ENCODE measurements around the gene PLEKHM3. TPM values are rescaled to one million over a fixed set of nuclear protein-coding genes. Genes with fewer than 3 reads are reported as not detected.

The PLEKHM3 gene
- total RNA-seq, 6 experiments from 2014 or later, result 6.4 to 8.2 (median 7.2) TPM

- H3K9me3 Mint-ChIP-seq, result no peaks in the 10 kb centered on the region
- H3K36me3 Mint-ChIP-seq (ENCODE audit: low read depth), result no peaks in the 10 kb centered on the region
- H3K4me1 Mint-ChIP-seq (ENCODE audit: low read depth), result peaks cover 8% of the 10 kb centered on the region
- no peak for DNase-seq
- H3K27me3 Mint-ChIP-seq (ENCODE audit: insufficient read depth), result no peaks in the 10 kb centered on the region; the same call in 1 of the 2 replicates
- no peak overlapping the region for H3K27ac Mint-ChIP-seq
- TF ChIP-seq CTCF (IDR thresholded peaks at IDR 0.05), result no peak
- H3K4me3 Mint-ChIP-seq, result no peak overlapping the region
These were observed 162.0 kb downstream of the PLEKHM3 start for GRCh38 chr2:207863345-207863744.

- Mint-ChIP-seq H3K4me3 (no peak overlapping the region), H3K27ac (no peak overlapping the region)
- DNase-seq, result no peak
These were observed 163.5 kb downstream of the PLEKHM3 start for GRCh38 chr2:207861789-207862188.

GRCh38 chr2:207860685-207861084 lies 164.6 kb downstream of the PLEKHM3 start:
- no peak for DNase-seq
- Mint-ChIP-seq H3K27ac (no peak overlapping the region), H3K36me3 (ENCODE audit: low read depth) (no peaks in the 10 kb centered on the region), H3K4me3 (no peak overlapping the region), H3K9me3 (no peaks in the 10 kb centered on the region), H3K27me3 (ENCODE audit: insufficient read depth) (no peaks in the 10 kb centered on the region), H3K4me1 (ENCODE audit: low read depth) (peaks cover 9% of the 10 kb centered on the region)
- TF ChIP-seq CTCF (IDR thresholded peaks at IDR 0.05), result no peak

More at GRCh38 chr2:207861789-207862188, 163.5 kb downstream of the PLEKHM3 start:
- no peaks in the 10 kb centered on the region for H3K9me3 Mint-ChIP-seq
- H3K4me1 Mint-ChIP-seq (ENCODE audit: low read depth), result peaks cover 8% of the 10 kb centered on the region
- no peak for TF ChIP-seq CTCF (IDR thresholded peaks at IDR 0.05)
- H3K36me3 Mint-ChIP-seq (ENCODE audit: low read depth), result no peaks in the 10 kb centered on the region
- no peaks in the 10 kb centered on the region; the same call in 1 of the 2 replicates for H3K27me3 Mint-ChIP-seq (ENCODE audit: insufficient read depth)

DNA sequence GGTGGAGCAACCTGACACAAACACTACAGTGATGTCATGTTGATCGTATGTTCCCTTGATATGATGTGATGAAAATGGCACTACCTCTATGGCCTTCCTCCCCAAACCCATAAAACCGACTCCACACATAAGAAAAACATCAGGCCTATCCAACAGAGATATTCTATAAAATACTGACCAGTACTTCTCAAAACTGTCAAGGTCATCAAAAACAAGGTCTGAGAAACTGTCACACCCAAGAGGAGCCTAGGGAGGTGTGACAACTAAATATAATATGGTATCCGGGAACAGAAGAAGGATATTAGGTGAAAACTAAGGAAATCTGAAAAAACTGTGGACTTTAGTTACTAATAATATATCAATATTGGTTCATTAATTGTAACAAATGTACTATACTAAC lies 169.7 kb downstream of the PLEKHM3 start:
- H3K36me3 Mint-ChIP-seq (ENCODE audit: low read depth), result no peaks in the 10 kb centered on the region
- peaks cover 14% of the 10 kb centered on the region for H3K4me1 Mint-ChIP-seq (ENCODE audit: low read depth)
- no peaks in the 10 kb centered on the region for H3K9me3 Mint-ChIP-seq
- DNase-seq, result no peak
- H3K27me3 Mint-ChIP-seq (ENCODE audit: insufficient read depth), result no peaks in the 10 kb centered on the region
- no peak overlapping the region for H3K4me3 Mint-ChIP-seq
- H3K27ac Mint-ChIP-seq, result no peak overlapping the region
- TF ChIP-seq CTCF (IDR thresholded peaks at IDR 0.05), result no peak

GRCh38 chr2:207854484-207855440 lies 170.6 kb downstream of the PLEKHM3 start:
- peak overlapping the region; percentile 16 for H3K4me3 Mint-ChIP-seq
- peak overlapping the region; percentile 81 for H3K27ac Mint-ChIP-seq
- H3K9me3 Mint-ChIP-seq, result no peaks in the 10 kb centered on the region
- no peak for TF ChIP-seq CTCF (IDR thresholded peaks at IDR 0.05)
- peak; percentile 56 for DNase-seq
- H3K4me1 Mint-ChIP-seq (ENCODE audit: low read depth), result peaks cover 14% of the 10 kb centered on the region
- no peaks in the 10 kb centered on the region for H3K36me3 Mint-ChIP-seq (ENCODE audit: low read depth)
- H3K27me3 Mint-ChIP-seq (ENCODE audit: insufficient read depth), result no peaks in the 10 kb centered on the region; the same call in 1 of the 2 replicates
